Endothelial cell (in vitro differentiated cells): ENCODE measurements around the gene CDRT4. TPM values are rescaled to one million over a fixed set of nuclear protein-coding genes. Genes with fewer than 3 reads are reported as not detected.

Experiments
- DNase-seq: peaks from one replicate; pipeline ENCODE4 v3.0.0; 2021; ENCODE audit warnings: low spot score
- H3K27ac Mint-ChIP-seq: one replicate; pipeline ENCODE4 v1.8.0; 2021; ENCODE audit warnings: mixed read lengths, inconsistent platforms; ENCODE audit not compliant: unreplicated experiment
- H3K27me3 Mint-ChIP-seq: one replicate; pipeline ENCODE4 v1.8.0; 2021; ENCODE audit warnings: mild to moderate bottlenecking, moderate library complexity, mixed read lengths, inconsistent platforms; ENCODE audit not compliant: unreplicated experiment
- H3K36me3 Mint-ChIP-seq: one replicate; pipeline ENCODE4 v1.8.0; 2021; ENCODE audit warnings: mild to moderate bottlenecking, low read depth, mixed read lengths, inconsistent platforms; ENCODE audit not compliant: unreplicated experiment
- H3K4me1 Mint-ChIP-seq: one replicate; pipeline ENCODE4 v1.8.0; 2021; ENCODE audit warnings: mild to moderate bottlenecking, mixed read lengths, inconsistent platforms; ENCODE audit not compliant: unreplicated experiment
- H3K4me3 Mint-ChIP-seq: one replicate; pipeline ENCODE4 v1.8.0; 2021; ENCODE audit warnings: mild to moderate bottlenecking, mixed read lengths, inconsistent platforms; ENCODE audit not compliant: unreplicated experiment
- H3K9me3 Mint-ChIP-seq: one replicate; pipeline ENCODE4 v1.8.0; 2021; ENCODE audit warnings: mixed read lengths, inconsistent platforms; ENCODE audit not compliant: unreplicated experiment
- CTCF ChIP-seq: fragments of 200-600 bp; sonication (generic); IDR thresholded peaks from one replicate; pipeline ENCODE4 v1.5.0; 2021; ENCODE audit warnings: antibody characterized with exemption; ENCODE audit not compliant: unreplicated experiment
- total RNA-seq: library from RNA; stranded (reverse); fragmentation: NEBNext Ultra II Directional; extraction: Animal tissue kit (Norgen Biotek cat#: 25700); gene quantifications from one replicate; pipeline ENCODE4 v1.2.1, GENCODE V29; 2021; ENCODE audit not compliant: unreplicated experiment

The CDRT4 gene
- total RNA-seq, 1 donor from 2014 or later = 11.7 TPM

GRCh38 chr17:15447928-15448579 is 19.4 kb downstream of the CDRT4 start:
- H3K4me3 Mint-ChIP-seq = no peak overlapping the region
- H3K36me3 Mint-ChIP-seq = peaks cover 3% of the 10 kb centered on the region
- peaks cover 7% of the 10 kb centered on the region for H3K27me3 Mint-ChIP-seq
- H3K27ac Mint-ChIP-seq = peak overlapping the region; percentile 99
- no peak for TF ChIP-seq CTCF
- peaks cover 53% of the 10 kb centered on the region for H3K4me1 Mint-ChIP-seq
- H3K9me3 Mint-ChIP-seq = no peaks in the 10 kb centered on the region
- DNase-seq = peak; percentile 28

GRCh38 chr17:15446036-15446435 is 21.4 kb downstream of the CDRT4 start:
- peak overlapping the region; percentile 98 for H3K27ac Mint-ChIP-seq
- no peak overlapping the region for H3K4me3 Mint-ChIP-seq
- H3K27me3 Mint-ChIP-seq = peaks cover 7% of the 10 kb centered on the region
- peaks cover 61% of the 10 kb centered on the region for H3K4me1 Mint-ChIP-seq
- peak; percentile 45 for TF ChIP-seq CTCF
- no peak for DNase-seq
- peaks cover 3% of the 10 kb centered on the region for H3K36me3 Mint-ChIP-seq
- H3K9me3 Mint-ChIP-seq = no peaks in the 10 kb centered on the region

- Mint-ChIP-seq H3K27me3 (peaks cover 7% of the 10 kb centered on the region), H3K27ac (peak overlapping the region; percentile 98), H3K9me3 (no peaks in the 10 kb centered on the region), H3K4me1 (peaks cover 61% of the 10 kb centered on the region), H3K4me3 (peak overlapping the region; percentile 65), H3K36me3 (peaks cover 3% of the 10 kb centered on the region)
- no peak for TF ChIP-seq CTCF
- peak; percentile 50 for DNase-seq
Measured at GRCh38 chr17:15444805-15445204, 22.6 kb downstream of the CDRT4 start.

GRCh38 chr17:15442311-15443180 is 24.9 kb downstream of the CDRT4 start:
- no peak for TF ChIP-seq CTCF
- peaks cover 47% of the 10 kb centered on the region for H3K4me1 Mint-ChIP-seq
- no peak overlapping the region for H3K4me3 Mint-ChIP-seq
- peak overlapping the region; percentile 61 for H3K27ac Mint-ChIP-seq
- no peaks in the 10 kb centered on the region for H3K9me3 Mint-ChIP-seq
- DNase-seq = no peak
- H3K36me3 Mint-ChIP-seq = peaks cover 5% of the 10 kb centered on the region
- peaks cover 5% of the 10 kb centered on the region for H3K27me3 Mint-ChIP-seq

GRCh38 chr17:15441315-15441714 is 26.1 kb downstream of the CDRT4 start:
- Mint-ChIP-seq H3K4me1 (peaks cover 46% of the 10 kb centered on the region), H3K27me3 (peaks cover 5% of the 10 kb centered on the region), H3K27ac (no peak overlapping the region), H3K9me3 (no peaks in the 10 kb centered on the region), H3K36me3 (peaks cover 10% of the 10 kb centered on the region), H3K4me3 (no peak overlapping the region)
- DNase-seq = no peak
- no peak for TF ChIP-seq CTCF
